CD4-positive, alpha-beta T cell treated with Interleukin-21 for 1 hour (primary cell): ENCODE data around the gene STX12.
"Not testable (repeated sequence)": the region's sequence is repeated elsewhere in the genome, so short reads cannot be mapped to it uniquely, and the experiment has no call there.

Experiments used
- DNase-seq: peaks from one replicate; pipeline ENCODE4 v3.0.0-alpha.2; 2020

Gene STX12

DNA sequence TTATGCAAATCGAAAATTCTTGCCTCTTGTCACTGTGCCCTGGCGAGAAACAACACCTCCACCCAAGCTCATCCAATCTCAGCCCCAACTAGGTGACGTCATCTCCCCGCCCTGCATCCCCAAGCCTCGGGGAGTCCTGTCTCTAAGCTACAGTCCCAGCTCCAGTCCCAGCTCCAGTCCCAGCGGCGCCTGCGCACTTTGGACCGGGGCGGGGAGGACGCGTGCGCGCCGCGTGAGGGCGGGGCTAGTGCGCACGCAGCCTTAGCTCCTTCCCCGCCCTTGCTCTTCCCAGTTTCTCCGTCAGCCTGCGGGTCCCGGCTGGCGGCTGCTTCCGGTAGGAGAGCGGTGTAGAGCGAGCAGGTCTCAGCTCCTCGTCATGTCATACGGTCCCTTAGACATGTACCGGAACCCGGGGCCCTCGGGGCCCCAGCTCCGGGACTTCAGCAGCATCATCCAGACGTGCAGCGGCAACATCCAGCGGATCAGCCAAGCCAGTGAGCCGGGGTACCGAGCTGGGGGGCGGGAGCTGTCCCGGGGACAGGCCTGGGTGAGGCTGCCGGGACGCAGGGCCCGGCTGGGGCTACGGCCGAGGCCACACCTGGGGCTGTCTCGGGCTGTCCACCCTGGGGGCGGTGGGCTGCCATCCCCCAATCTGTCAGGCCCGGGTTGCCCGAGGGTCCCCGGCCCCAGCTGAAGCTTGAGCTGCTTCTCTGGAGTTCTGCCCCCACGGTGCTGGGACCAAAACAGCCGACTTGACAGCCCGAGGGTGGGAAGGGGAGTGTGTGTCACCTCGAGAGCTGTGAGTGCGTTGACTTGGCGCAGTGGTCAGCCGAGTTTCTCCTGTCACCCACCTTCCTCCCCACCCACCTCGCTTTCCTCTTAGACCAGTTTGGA is at the start of gene STX12:
Gene STX12 (plus strand): TSS at position 288 of the 894 bp plus-strand sequence. CDS start 89 bp downstream, at position 377.
- DNase-seq = peak; percentile 100

GRCh38 chr1:27724961-27725373 is 48.1 kb upstream of the STX12 start:
- DNase-seq = peak; percentile 39

DNA sequence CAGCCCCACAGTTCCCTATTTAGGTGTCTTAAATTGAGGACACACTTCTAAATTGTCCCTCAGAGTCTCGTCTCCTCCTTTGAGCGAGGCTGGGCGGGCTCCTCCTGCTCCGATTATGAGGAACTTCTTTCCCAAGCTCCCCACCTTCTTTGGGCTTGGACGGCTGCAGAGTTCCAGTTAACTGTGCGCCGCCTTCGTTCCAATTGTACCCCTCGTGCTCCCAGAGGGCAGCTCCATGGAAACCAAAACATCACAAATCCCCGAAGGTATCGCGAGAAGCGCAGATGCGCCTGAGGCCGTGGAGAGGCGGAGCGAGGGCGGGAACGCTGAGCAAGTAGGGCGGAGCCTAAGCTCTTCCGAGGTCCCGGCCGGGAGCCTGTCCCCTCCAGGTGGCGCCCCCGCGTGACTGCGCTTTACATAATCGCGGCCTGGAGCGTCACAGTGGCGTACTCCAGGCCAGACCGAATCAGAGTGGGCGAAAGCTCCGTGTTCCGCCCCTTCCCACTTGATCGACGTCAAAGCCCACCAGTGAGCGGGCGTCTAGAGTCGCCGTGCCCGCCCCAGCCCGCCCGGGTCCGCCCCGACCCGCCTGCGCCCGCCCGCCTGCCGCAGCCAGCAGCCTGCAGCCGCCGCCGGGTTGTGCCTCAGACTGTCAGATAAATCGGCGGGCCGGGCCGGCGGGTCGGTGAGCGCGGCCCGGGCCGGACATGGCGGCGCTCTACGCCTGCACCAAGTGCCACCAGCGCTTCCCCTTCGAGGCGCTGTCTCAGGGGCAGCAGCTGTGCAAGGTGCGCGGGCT is 47.4 kb upstream of the STX12 start, which contains the start of gene FAM76A:
Gene FAM76A (plus strand): TSS at position 588 of the 799 bp plus-strand sequence. CDS start 120 bp downstream, at position 708.
- DNase-seq = peak; percentile 100

GRCh38 chr1:27726173-27727044 is 46.6 kb upstream of the STX12 start:
- DNase-seq = peak; percentile 46

- no peak for DNase-seq
Observed at GRCh38 chr1:27727126-27727525, 45.9 kb upstream of the STX12 start.

GRCh38 chr1:27736252-27736651 is 36.8 kb upstream of the STX12 start:
- no peak for DNase-seq

DNA sequence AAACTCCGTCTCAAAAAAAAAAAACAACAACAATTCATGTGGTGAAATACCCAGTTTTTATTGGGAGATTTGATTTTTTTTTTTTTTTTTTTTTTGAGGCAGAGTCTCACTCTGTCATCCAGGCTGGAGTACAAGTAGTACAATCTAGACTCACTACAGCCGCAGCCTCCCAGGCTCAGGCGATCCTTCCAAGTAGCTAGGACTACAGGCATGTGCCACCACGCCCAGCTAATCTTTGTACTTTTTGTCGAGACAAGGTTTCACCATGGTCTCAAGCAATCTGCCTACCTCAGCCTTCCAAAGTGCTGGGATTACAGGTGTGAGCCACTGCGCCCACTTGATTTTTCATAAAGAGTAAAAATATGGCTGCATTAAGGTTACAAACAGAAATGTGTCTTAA is 31.9 kb upstream of the STX12 start:
- DNase-seq = no peak

DNA sequence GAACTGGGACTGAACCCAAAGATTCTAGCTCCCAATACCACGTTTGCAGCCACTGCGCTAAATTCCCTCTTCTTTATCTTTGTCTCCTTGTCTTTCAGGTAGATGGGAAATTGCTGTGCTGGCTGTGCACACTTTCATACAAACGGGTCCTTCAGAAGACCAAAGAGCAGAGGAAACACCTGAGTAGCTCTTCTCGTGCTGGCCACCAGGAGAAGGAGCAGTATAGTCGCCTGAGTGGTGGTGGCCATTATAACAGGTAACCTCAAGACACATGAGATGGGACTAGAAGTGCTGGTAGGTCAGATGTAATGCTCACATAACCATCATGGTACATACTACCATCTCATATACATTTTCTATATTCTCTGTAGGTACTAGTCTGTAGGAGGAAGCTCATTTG is 28.5 kb upstream of the STX12 start:
- DNase-seq = no peak

GRCh38 chr1:27745466-27745865 is 27.6 kb upstream of the STX12 start:
- DNase-seq = no peak

DNA sequence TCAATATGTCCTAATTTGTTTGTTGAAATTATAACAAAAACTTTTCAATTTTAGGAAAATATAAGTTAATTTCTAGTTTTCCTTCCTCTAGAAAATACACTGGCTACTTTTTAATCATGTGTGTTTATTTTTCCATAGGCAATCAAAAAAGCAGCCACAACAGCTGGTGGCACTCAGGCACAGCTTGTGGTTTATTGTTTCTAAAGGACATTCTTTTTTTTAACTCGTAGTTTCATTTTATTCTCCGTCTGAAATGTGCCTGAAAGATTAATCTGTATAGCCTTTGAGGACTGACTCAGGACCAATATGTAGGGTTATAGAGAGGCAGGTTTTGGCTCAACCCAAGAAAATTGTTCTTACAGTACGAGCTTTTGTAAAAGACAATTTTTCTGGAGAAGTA is 20.7 kb upstream of the STX12 start:
- DNase-seq = no peak

DNA sequence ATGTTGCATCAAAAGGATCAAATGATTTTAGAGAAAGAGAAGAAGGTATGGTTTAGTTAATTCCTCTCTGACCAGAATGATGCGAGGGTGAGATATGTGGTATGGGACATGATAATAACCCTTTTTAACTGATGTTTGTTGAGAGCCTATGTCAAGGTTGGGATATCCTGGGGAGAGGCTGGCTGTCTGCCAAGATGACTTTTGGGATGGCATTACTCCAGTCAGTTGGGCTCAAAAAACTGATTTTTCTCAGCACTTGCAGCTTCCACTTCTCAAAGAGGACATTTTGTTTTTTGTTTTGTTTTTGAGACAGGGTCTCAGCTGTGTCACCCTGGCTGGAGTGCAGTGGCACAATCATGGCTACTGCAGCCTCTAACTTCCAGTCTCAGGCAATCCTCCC is 17.7 kb upstream of the STX12 start:
- DNase-seq = no peak

GRCh38 chr1:27755865-27756264 is 17.2 kb upstream of the STX12 start:
- no peak for DNase-seq

DNA sequence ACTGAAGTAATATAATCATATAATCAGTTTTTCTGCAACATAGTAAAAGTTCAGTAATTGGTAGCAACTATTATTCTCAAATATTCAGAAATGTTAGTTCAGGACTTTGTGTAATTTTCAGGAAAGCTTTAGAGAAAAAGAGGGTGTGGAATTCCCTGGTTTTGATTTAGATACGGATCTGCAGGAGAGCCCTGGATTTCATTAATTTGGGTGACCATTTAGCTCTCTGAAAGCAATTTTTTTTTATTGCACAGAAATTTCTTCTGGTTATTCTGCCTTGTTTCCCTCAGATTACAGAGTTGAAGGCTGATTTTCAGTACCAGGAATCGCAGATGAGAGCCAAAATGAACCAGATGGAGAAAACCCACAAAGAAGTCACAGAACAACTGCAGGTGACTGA is 13.8 kb upstream of the STX12 start:
- no peak for DNase-seq

DNA sequence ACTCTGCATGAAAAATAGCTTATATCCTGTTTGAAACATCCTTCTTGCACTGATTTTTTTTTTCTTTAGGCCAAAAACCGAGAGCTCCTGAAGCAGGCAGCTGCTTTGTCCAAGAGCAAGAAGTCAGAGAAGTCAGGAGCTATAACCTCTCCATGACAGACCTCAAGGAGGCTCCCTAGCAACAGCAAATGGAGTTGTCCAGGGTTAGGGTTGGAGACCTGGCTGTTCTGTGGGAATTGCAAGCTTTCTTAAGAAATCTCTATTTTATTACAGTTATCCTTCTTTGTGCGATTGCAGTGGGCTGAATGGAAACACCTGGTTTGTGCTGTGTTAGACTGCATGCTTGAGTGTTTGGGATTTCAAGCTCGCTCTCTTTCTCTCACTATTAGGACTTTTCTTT is 12.6 kb upstream of the STX12 start:
- DNase-seq = no peak

DNA sequence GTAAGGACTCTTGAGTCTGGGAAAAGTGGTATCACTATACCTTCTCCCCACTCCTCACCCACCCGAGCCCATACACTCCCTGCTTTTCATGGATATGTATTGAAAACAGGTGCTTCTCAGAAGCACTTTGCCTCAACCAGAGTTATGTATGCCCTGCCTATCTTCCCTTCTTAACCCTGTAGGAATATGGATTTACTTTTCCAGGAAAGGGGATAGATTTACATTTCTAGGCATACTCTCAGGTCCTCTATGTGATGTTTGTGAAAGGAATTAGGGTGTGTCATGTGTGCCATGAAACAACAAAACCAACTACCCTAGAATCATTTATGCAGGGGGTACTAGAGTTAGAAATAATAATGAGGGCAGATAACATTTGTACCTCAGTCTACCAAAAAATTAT is 11.0 kb upstream of the STX12 start:
- no peak for DNase-seq

GRCh38 chr1:27763358-27763757 is 9.7 kb upstream of the STX12 start:
- no peak for DNase-seq

DNA sequence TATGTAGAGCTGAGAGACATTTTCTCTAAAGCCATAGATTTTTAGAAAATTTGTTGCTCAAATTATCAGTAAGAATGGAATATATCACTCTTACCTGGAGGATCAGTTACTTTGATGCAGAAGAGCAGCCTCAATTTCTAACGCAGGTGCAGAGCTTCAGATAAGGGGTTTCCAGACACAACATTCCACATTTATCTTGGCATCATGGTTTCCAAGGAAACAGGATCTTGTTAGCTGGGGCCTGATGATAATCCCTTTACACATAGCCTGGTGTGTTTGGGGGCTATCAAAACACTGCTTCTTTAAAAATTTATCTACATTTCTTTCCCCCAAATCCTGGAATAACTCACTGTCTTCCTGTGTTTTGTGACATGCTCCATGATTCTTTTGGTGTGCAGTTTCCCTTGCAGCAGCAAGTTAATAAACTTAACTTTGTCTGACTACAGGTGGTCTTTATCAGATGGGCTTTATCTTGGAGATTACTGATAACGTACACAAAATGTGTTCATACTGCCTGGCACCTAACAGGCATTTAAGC is 2.7 kb upstream of the STX12 start:
- DNase-seq = no peak

DNA sequence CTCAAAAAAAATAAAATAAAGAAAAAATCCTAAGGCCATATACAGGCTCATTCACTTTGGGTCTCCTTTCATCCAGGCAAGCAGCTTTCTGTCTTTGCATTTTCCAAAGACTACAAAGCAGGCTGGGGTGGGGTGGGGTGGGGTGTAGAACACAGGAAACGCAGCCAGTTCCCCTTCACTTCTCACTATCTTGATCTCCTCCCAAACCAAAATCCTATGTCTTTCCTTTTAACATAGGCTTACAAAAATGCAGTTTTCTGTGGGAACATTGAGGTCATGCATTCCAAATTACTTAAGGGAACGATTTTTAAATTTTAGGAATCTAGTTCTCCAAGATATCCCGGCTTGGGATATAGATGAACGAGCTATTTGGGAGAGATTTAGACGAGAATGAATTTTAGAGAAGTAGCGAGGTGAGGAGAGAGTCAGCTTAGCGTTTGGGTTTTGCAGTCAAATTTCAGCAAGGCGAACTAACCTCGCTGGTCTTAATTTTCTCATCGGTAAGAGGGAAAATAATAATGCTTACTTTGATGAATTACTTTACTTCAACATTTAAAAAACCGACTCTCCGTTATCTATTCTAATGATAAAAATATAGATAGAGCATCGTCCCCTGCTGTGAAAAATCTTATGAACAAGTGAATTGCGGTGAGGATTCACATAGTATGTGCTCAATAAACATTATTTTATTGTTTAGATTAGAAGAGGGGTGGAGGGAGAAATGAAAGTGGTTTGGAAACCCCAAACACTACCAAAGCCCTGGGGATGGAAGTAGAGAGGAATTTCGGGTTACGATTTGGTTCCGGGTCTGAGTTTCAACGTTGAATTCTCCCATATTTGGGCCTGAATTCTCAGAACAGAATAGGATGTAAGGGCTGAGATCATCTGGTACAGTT is 735 bp upstream of the STX12 start:
- no peak for DNase-seq

- DNase-seq = peak; percentile 46
Observed at GRCh38 chr1:27773826-27774445, 917 bp downstream of the STX12 start.

DNA sequence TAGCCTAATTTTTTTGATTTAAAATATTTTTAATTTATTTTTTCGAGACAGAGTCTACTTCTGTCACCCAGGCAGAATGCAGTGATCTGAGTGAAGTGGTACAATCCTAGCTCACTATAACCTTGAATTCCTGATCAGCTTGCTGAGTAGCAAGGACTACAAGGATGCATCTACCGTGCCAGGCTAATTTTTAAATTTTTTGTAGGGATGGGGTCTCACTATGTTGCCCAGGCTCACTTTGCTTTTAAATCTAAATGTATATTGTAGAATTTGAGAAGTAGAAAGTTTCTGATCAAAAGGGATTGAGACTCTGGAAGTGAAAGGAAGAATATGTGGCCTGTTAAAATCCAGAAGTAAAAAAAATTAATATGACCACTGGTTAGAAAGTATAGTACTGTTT is 1.6 kb downstream of the STX12 start:
- DNase-seq = no peak

GRCh38 chr1:27775336-27775735 is 2.3 kb downstream of the STX12 start:
- DNase-seq = not testable (repeated sequence)
